ENCODE results near the gene KCNG4.

GRCh38 chr16:84178892-84179611 lies 60.8 kb downstream of the KCNG4 start:
- TF ChIP-seq CTCF (IDR thresholded peaks at IDR 0.05) (no peak), POLR2AphosphoS5 (IDR thresholded peaks at IDR 0.05) (no peak)
